Endothelial cell of umbilical vein (primary cell): ENCODE results near the gene WDTC1. TPM values are rescaled to one million over a fixed set of nuclear protein-coding genes. Genes with fewer than 3 reads are reported as not detected.

ENCODE experiments used
- BruUV-seq: library from RNA; stranded (reverse); fragments of 400-500 nt; replicated peaks from 2 replicates; lab custom pipeline; 2021; lab: Mats Ljungman, UMichigan
- CTCF ChIA-PET: fragments of 300-600, 350-600 bp; sonication (Branson Sonifier 250); formaldehyde crosslinking; loops from one replicate; lab custom pipeline; 2021; ENCODE audit warnings: antibody characterized with exemption, inconsistent platforms; lab: Charles Lee
- POLR2A ChIA-PET: fragments of 300-600, 350-600 bp; sonication (Branson Sonifier 250); formaldehyde crosslinking; loops from one replicate; lab custom pipeline; 2021; ENCODE audit warnings: antibody characterized with exemption, inconsistent platforms; lab: Charles Lee
- DNase-seq: peaks from one replicate; pipeline ENCODE4 v3.0.0-alpha.2; 2011; ENCODE audit warnings: low read depth, low spot score
- FAIRE-seq: peaks from 2 replicates; lab custom pipeline; 2011; peaks lifted over from hg19 to GRCh38; lab: Jason Lieb, UNC
- H2AFZ ChIP-seq: 2 replicates; pipeline ENCODE4 v1.6.0; 2012; ENCODE audit warnings: low read depth, low read length, control low read depth, inconsistent platforms
- H3K27ac ChIP-seq: 2 replicates; pipeline ENCODE4 v1.5.1; 2011; ENCODE audit warnings: low read depth, mild to moderate bottlenecking, control low read depth, low read length, moderate library complexity; ENCODE audit not compliant: insufficient read depth
- H3K27me3 ChIP-seq, 2 experiments: 2 replicates each; pipeline versions ENCODE4 v1.6.0 to v1.6.1; 2011; ENCODE audit warnings: low read length in 2 of 2, mixed read lengths in 1 of 2; ENCODE audit not compliant: control insufficient read depth in 2 of 2, insufficient read depth in 2 of 2
- H3K36me3 ChIP-seq, 2 experiments: 2 replicates in 1 of 2; 3 replicates in 1 of 2; pipeline ENCODE4 v1.5.1; 2011; ENCODE audit warnings: low read length in 2 of 2, mild to moderate bottlenecking in 1 of 2, moderate library complexity in 1 of 2; ENCODE audit not compliant: control insufficient read depth in 2 of 2, insufficient read depth in 2 of 2; ENCODE audit errors: extremely low read depth in 1 of 2
- H3K4me1 ChIP-seq: 3 replicates; pipeline ENCODE4 v1.5.1; 2011; ENCODE audit warnings: mild to moderate bottlenecking, low read length; ENCODE audit not compliant: control insufficient read depth, insufficient read depth; ENCODE audit errors: extremely low read depth
- H3K4me2 ChIP-seq: 2 replicates; pipeline ENCODE4 v1.6.1; 2011; ENCODE audit warnings: low read length, control low read depth, mixed read lengths; ENCODE audit not compliant: insufficient read depth
- H3K4me3 ChIP-seq, 3 experiments: fragments of 200-600 bp in 1 of 3; sonication (generic), shearing (Covaris generic) in 1 of 3; replicated peaks in 1 of 3; 2 replicates each; pipeline ENCODE4 v1.5.1; 2011 to 2016; ENCODE audit warnings: control low read depth in 3 of 3, low read length in 3 of 3, mild to moderate bottlenecking in 2 of 3, inconsistent platforms in 1 of 3, low read depth in 1 of 3, moderate library complexity in 1 of 3; ENCODE audit not compliant: insufficient read depth in 1 of 3
- H3K79me2 ChIP-seq: 2 replicates; pipeline ENCODE4 v1.6.0; 2012; ENCODE audit warnings: low read length, inconsistent platforms; ENCODE audit not compliant: control insufficient read depth, insufficient read depth
- H3K9ac ChIP-seq: replicated peaks from 2 replicates; pipeline ENCODE3; 2011; ENCODE audit warnings: low read length, control low read depth; ENCODE audit not compliant: insufficient read depth; ENCODE audit errors: extremely low read depth
- H3K9me1 ChIP-seq: replicated peaks from 3 replicates; pipeline ENCODE4 v1.6.0; 2011; ENCODE audit warnings: mild to moderate bottlenecking, low read length; ENCODE audit not compliant: control insufficient read depth, insufficient read depth; ENCODE audit errors: extremely low read depth
- H3K9me3 ChIP-seq: replicated peaks from 2 replicates; pipeline ENCODE4 v1.5.1; 2012; ENCODE audit warnings: low read length, inconsistent platforms; ENCODE audit not compliant: control insufficient read depth, insufficient read depth
- H4K20me1 ChIP-seq: replicated peaks from 2 replicates; pipeline ENCODE3; 2011; ENCODE audit warnings: mild to moderate bottlenecking, low read length; ENCODE audit not compliant: control insufficient read depth, insufficient read depth; ENCODE audit errors: extremely low read depth
- FOS ChIP-seq: IDR thresholded peaks from 2 replicates; pipeline ENCODE4 v1.6.1; 2011; ENCODE audit warnings: mild to moderate bottlenecking, low read length, moderate library complexity, borderline replicate concordance; ENCODE audit not compliant: insufficient read depth
- GATA2 ChIP-seq: IDR thresholded peaks from 2 replicates; pipeline ENCODE4 v1.7.0; 2011; ENCODE audit warnings: low read depth, mild to moderate bottlenecking, moderate library complexity, mixed read lengths, low read length; ENCODE audit not compliant: insufficient read length, insufficient read depth
- JUN ChIP-seq: IDR thresholded peaks from 2 replicates; pipeline ENCODE4 v1.6.1; 2011; ENCODE audit warnings: borderline replicate concordance, low read depth; ENCODE audit not compliant: insufficient read length, insufficient read depth
- MAX ChIP-seq: IDR thresholded peaks from 2 replicates; pipeline ENCODE4 v1.6.1; 2011; ENCODE audit not compliant: insufficient read depth, insufficient read length
- MYC ChIP-seq: IDR thresholded peaks from one replicate; pipeline ENCODE4 v1.6.1; 2011; ENCODE audit warnings: mild to moderate bottlenecking, low read depth, low read length
- POLR2AphosphoS5 ChIP-seq: IDR thresholded peaks from 2 replicates; pipeline ENCODE4 v1.6.1; 2012; ENCODE audit warnings: low read depth, mild to moderate bottlenecking, control low read depth, low read length, moderate library complexity; ENCODE audit not compliant: insufficient read depth
- dilution Hi-C: fragments of 300-500 bp; cut with MboI; formaldehyde crosslinking; loops from one replicate; pipeline ENCODE4 v1.15.0; 2019; ENCODE audit warnings: low sequenced_read_pairs; ENCODE audit not compliant: extremely low pct_ligation_motif_present
- intact Hi-C: fragments of 100-400 bp; cut with micrococcal nuclease; formaldehyde crosslinking; loops from one replicate; pipeline ENCODE4 v1.10.0; 2022
- polyA plus RNA-seq, 4 experiments: library from polyadenylated mRNA; depleted of rRNA in 3 of 4; stranded (reverse) in 3 of 4; unstranded in 1 of 4; fragments of >200 nt; gene quantifications; 2 replicates each; pipeline versions ENCODE4 v1.2.1 to v1.2.3, GENCODE V29; 2011 to 2012; ENCODE audit warnings: missing spikeins in 1 of 4
- total RNA-seq: library from RNA; stranded (reverse); gene quantifications from 2 replicates; pipeline ENCODE4 v1.2.3, GENCODE V29; 2021
- TF ChIP-seq, protein P1 (sequence below), 2 donors: IDR thresholded peaks; 1 replicate in 1 of 2; 2 replicates in 1 of 2; pipeline ENCODE4 v1.5.1; 2011; ENCODE audit warnings: low read length in 2 of 2, mild to moderate bottlenecking in 2 of 2, moderate library complexity in 2 of 2, control low read depth in 1 of 2, inconsistent platforms in 1 of 2, low read depth in 1 of 2; ENCODE audit not compliant: insufficient read depth in 1 of 2; ENCODE audit errors: extremely low read depth in 1 of 2

The WDTC1 gene
- total and polyA plus RNA-seq, 2 donors (not counting 3 experiments of a cell fraction or from before 2014, with no cell fraction given): 15.4 to 27.6 TPM

- dilution Hi-C loops (no loop called here), intact Hi-C loops (no loop called here)
- FAIRE-seq (no peak), DNase-seq (no peak)
- H3K9me1 ChIP-seq: no peaks in the 10 kb centered on the region
- H3K4me3 ChIP-seq: no peak overlapping the region
- ChIA-PET CTCF (interaction anchor here (1.3 kb wide), 1 partner anchor 10 kb away, joined by 5 read pairs; no protein-coding TSS in a partner anchor), POLR2A (no interaction called here)
- H2AFZ ChIP-seq: no peak overlapping the region
- BruUV-seq: no TSS peak
- no peaks in the 10 kb centered on the region for H3K9me3 ChIP-seq
- no peak overlapping the region for H3K27ac ChIP-seq
- no peak overlapping the region for H3K4me2 ChIP-seq
- H3K4me1 ChIP-seq: no peaks in the 10 kb centered on the region
- no peaks in the 10 kb centered on the region for H3K27me3 ChIP-seq
- H3K36me3 ChIP-seq: no peaks in the 10 kb centered on the region
- no peak overlapping the region for H3K9ac ChIP-seq
- TF ChIP-seq FOS: no peak
- no peak for TF ChIP-seq MYC
- no peak for TF ChIP-seq POLR2AphosphoS5
- no peak for TF ChIP-seq MAX
- TF ChIP-seq GATA2: no peak
- TF ChIP-seq JUN: no peak
- TF ChIP-seq, protein P1, sequence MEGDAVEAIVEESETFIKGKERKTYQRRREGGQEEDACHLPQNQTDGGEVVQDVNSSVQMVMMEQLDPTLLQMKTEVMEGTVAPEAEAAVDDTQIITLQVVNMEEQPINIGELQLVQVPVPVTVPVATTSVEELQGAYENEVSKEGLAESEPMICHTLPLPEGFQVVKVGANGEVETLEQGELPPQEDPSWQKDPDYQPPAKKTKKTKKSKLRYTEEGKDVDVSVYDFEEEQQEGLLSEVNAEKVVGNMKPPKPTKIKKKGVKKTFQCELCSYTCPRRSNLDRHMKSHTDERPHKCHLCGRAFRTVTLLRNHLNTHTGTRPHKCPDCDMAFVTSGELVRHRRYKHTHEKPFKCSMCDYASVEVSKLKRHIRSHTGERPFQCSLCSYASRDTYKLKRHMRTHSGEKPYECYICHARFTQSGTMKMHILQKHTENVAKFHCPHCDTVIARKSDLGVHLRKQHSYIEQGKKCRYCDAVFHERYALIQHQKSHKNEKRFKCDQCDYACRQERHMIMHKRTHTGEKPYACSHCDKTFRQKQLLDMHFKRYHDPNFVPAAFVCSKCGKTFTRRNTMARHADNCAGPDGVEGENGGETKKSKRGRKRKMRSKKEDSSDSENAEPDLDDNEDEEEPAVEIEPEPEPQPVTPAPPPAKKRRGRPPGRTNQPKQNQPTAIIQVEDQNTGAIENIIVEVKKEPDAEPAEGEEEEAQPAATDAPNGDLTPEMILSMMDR (IDR thresholded peaks at IDR 0.05; ENCODE audit: extremely low read depth in 1 of 2, insufficient read depth in 1 of 2, low read depth in 1 of 2, low read length in 2 of 2): no peak
- H4K20me1 ChIP-seq: no peaks in the 10 kb centered on the region
- H3K79me2 ChIP-seq: no peaks in the 10 kb centered on the region
Measured at GRCh38 chr1:27343639-27344025, 109.2 kb downstream of the WDTC1 start.
